SU-DHL-6 (cell line): ENCODE results near the gene ZNF205.

Experiments
- EZH2phosphoT487 ChIP-seq: fragments of 200-600 bp; sonication (generic), shearing (Covaris generic); conservative IDR thresholded peaks from 2 replicates; pipeline ENCODE4 v1.6.1; 2018; ENCODE audit warnings: mild to moderate bottlenecking, antibody characterized with exemption, low read length, moderate library complexity, mixed read lengths
- TF ChIP-seq, protein P1 (sequence below): fragments of 200-600 bp; sonication (generic); IDR thresholded peaks from one replicate; pipeline ENCODE4 v1.5.1; 2017; ENCODE audit warnings: antibody characterized with exemption, mild to moderate bottlenecking, low read length, moderate library complexity; ENCODE audit not compliant: insufficient read depth, poor library complexity, severe bottlenecking

GRCh38 chr16:3149630-3150345, 37.4 kb downstream of the ZNF205 start:
- TF ChIP-seq, protein P1, sequence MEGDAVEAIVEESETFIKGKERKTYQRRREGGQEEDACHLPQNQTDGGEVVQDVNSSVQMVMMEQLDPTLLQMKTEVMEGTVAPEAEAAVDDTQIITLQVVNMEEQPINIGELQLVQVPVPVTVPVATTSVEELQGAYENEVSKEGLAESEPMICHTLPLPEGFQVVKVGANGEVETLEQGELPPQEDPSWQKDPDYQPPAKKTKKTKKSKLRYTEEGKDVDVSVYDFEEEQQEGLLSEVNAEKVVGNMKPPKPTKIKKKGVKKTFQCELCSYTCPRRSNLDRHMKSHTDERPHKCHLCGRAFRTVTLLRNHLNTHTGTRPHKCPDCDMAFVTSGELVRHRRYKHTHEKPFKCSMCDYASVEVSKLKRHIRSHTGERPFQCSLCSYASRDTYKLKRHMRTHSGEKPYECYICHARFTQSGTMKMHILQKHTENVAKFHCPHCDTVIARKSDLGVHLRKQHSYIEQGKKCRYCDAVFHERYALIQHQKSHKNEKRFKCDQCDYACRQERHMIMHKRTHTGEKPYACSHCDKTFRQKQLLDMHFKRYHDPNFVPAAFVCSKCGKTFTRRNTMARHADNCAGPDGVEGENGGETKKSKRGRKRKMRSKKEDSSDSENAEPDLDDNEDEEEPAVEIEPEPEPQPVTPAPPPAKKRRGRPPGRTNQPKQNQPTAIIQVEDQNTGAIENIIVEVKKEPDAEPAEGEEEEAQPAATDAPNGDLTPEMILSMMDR = peak; percentile 56
- no peak for TF ChIP-seq EZH2phosphoT487
